Left lung (tissue), 10 donors: ENCODE results near the gene BTBD18. TPM values are rescaled to one million over a fixed set of nuclear protein-coding genes. Genes with fewer than 3 reads are reported as not detected.
A peak's percentile ranks its signal among the peaks of the same experiment; 100 is the strongest.

Experiments used
- ATAC-seq: fragments of 200-7000 bp; cut with Tn5 transposase; one replicate; pipeline ENCODE4 v1.9.1; 2020; ENCODE audit warnings: moderate library complexity
- DNase-seq, 4 donors: peaks; one replicate each; pipeline ENCODE4 v3.0.0-alpha.2; 2013 to 2020
- H3K27ac ChIP-seq, 2 donors: fragments of 200-600 bp; sonication (generic) in 1 of 2; one replicate each; pipeline versions ENCODE4 v1.5.0 to v1.8.0; 2020 to 2021
- H3K27me3 ChIP-seq, 2 donors: fragments of 200-600 bp; sonication (generic) in 1 of 2; one replicate each; pipeline versions ENCODE4 v1.5.0 to v1.8.0; 2020 to 2021
- H3K36me3 ChIP-seq, 2 donors: fragments of 200-600 bp; sonication (generic) in 1 of 2; one replicate each; pipeline versions ENCODE4 v1.5.0 to v1.8.0; 2020 to 2021
- H3K4me1 ChIP-seq, 2 donors: fragments of 200-600 bp; one replicate each; pipeline ENCODE4 v1.8.0; 2021
- H3K4me3 ChIP-seq, 2 donors: fragments of 200-600 bp; sonication (generic) in 1 of 2; one replicate each; pipeline versions ENCODE4 v1.5.0 to v1.8.0; 2020 to 2021; ENCODE audit warnings: mild to moderate bottlenecking in 1 of 2
- H3K9me3 ChIP-seq, 2 donors: fragments of 200-600 bp; sonication (generic) in 1 of 2; one replicate each; pipeline versions ENCODE4 v1.5.0 to v1.8.0; 2020 to 2021
- CTCF ChIP-seq, 2 donors: fragments of 200-600 bp; sonication (generic) in 1 of 2; IDR thresholded peaks; one replicate each; pipeline versions ENCODE4 v1.5.0 to v1.8.0; 2021; ENCODE audit warnings: antibody characterized with exemption in 2 of 2
- intact Hi-C, 2 donors: fragments of 100-400 bp; cut with DNase I; formaldehyde crosslinking; loops; one replicate each; pipeline versions ENCODE4 v1.11.2 to v1.14.2; 2022
- polyA plus RNA-seq, 6 donors: library from polyadenylated mRNA; unstranded; fragments of 120-200 nt; gene quantifications; one replicate each; pipeline ENCODE4 v1.2.1, GENCODE V29; 2013; ENCODE audit not compliant: insufficient read length in 6 of 6
- total RNA-seq, 2 donors: library from RNA; stranded (reverse); fragmentation: NEBNext Ultra II Directional; extraction: Animal tissue kit (Norgen Biotek cat#: 25700); gene quantifications; one replicate each; pipeline ENCODE4 v1.2.1, GENCODE V29; 2021
- donor health status: DM: no; HTN: yes; CAD: no.
- donor health status: DM: no; HTN: no; CAD: no.

The BTBD18 gene
- total and polyA plus RNA-seq, 8 donors: 0.21 to 0.56 (median 0.31) TPM; not detected in 2

- H3K4me1 ChIP-seq: peaks cover 28 to 77% of the 10 kb centered on the region in 2 donors
- DNase-seq (no peak), ATAC-seq (no peak)
- TF ChIP-seq CTCF (IDR thresholded peaks at IDR 0.05): no peak
- no peaks in the 10 kb centered on the region for H3K9me3 ChIP-seq
- peak overlapping the region; percentile 79 to 87 for H3K27ac ChIP-seq
- H3K27me3 ChIP-seq: no peaks in the 10 kb centered on the region
- intact Hi-C loops: no loop called here
- H3K36me3 ChIP-seq: peaks cover 0 to 50% of the 10 kb centered on the region in 2 donors
- H3K4me3 ChIP-seq: peak overlapping the region in 1 of 2 donors; percentile 22
Observed at GRCh38 chr11:57793351-57794115, 41.9 kb upstream of the BTBD18 start.

- peak overlapping the region; percentile 79 to 87 for H3K27ac ChIP-seq
- TF ChIP-seq CTCF (IDR thresholded peaks at IDR 0.05): no peak
- intact Hi-C loops: no loop called here
- ATAC-seq (peak; percentile 68), DNase-seq (no peak)
- H3K9me3 ChIP-seq: no peaks in the 10 kb centered on the region
- H3K36me3 ChIP-seq: peaks cover 0 to 43% of the 10 kb centered on the region in 2 donors
- H3K4me3 ChIP-seq: peak overlapping the region in 1 of 2 donors; percentile 22
- peaks cover 34 to 77% of the 10 kb centered on the region in 2 donors for H3K4me1 ChIP-seq
- H3K27me3 ChIP-seq: no peaks in the 10 kb centered on the region
Observed at GRCh38 chr11:57792870-57793269, 41.3 kb upstream of the BTBD18 start.

GRCh38 chr11:57792060-57792541 lies 40.5 kb upstream of the BTBD18 start:
- peak in 2 of 4 donors; percentile 90 to 98 for DNase-seq
- intact Hi-C loops: no loop called here
- peak overlapping the region; percentile 79 to 87 for H3K27ac ChIP-seq
- H3K27me3 ChIP-seq: no peaks in the 10 kb centered on the region
- no peaks in the 10 kb centered on the region for H3K9me3 ChIP-seq
- H3K4me1 ChIP-seq: peaks cover 41 to 83% of the 10 kb centered on the region in 2 donors
- no peak for TF ChIP-seq CTCF (IDR thresholded peaks at IDR 0.05)
- peaks cover 0 to 37% of the 10 kb centered on the region in 2 donors for H3K36me3 ChIP-seq
- ATAC-seq: peak; percentile 83
- peak overlapping the region in 1 of 2 donors; percentile 22 for H3K4me3 ChIP-seq

- Histone ChIP-seq H3K36me3 (peaks cover 0 to 31% of the 10 kb centered on the region in 2 donors), H3K4me1 (peaks cover 45 to 89% of the 10 kb centered on the region in 2 donors), H3K9me3 (no peaks in the 10 kb centered on the region), H3K4me3 (no peak overlapping the region), H3K27ac (peak overlapping the region; percentile 79 to 87), H3K27me3 (no peaks in the 10 kb centered on the region)
- TF ChIP-seq CTCF (IDR thresholded peaks at IDR 0.05): no peak
- ATAC-seq: no peak
- no peak for DNase-seq
- intact Hi-C loops: no loop called here
Observed at GRCh38 chr11:57791321-57792059, 39.9 kb upstream of the BTBD18 start.

GRCh38 chr11:57788703-57789088 lies 37.1 kb upstream of the BTBD18 start:
- peaks cover 52 to 100% of the 10 kb centered on the region in 2 donors for H3K4me1 ChIP-seq
- no peak for DNase-seq
- no peak for ATAC-seq
- H3K36me3 ChIP-seq: peaks cover 0 to 5% of the 10 kb centered on the region in 2 donors
- no peak for TF ChIP-seq CTCF (IDR thresholded peaks at IDR 0.05)
- H3K27me3 ChIP-seq: no peaks in the 10 kb centered on the region
- intact Hi-C loops: no loop called here
- H3K9me3 ChIP-seq: no peaks in the 10 kb centered on the region
- H3K4me3 ChIP-seq: no peak overlapping the region
- H3K27ac ChIP-seq: peak overlapping the region in 1 of 2 donors; percentile 45
